NOMO-1 treated with DMSO at 0.1 percent for 48 hours (cell line): ENCODE measurements around the gene TTLL8.

Source experiments
- DNase-seq: peaks from one replicate; lab custom pipeline; 2025; ENCODE audit not compliant: unreplicated experiment; lab: John Stamatoyannopoulos, UW

Gene TTLL8

GRCh38 chr22:49969751-49970527 is 88.2 kb downstream of the TTLL8 start:
- no peak for DNase-seq

- DNase-seq = no peak
Observed at GRCh38 chr22:49968831-49969661, 89.1 kb downstream of the TTLL8 start.
